WTC11 (cell line): ENCODE results near the gene ZNHIT3. TPM values are rescaled to one million over a fixed set of nuclear protein-coding genes. Genes with fewer than 3 reads are reported as not detected.

Experiments
- AFF4 ChIP-seq: sonication (generic); formaldehyde crosslinking; IDR thresholded peaks from 2 replicates; pipeline ENCODE4 v1.8.1; 2023; ENCODE audit warnings: mild to moderate bottlenecking, missing genetic modification reagents, borderline replicate concordance
- ATF3 ChIP-seq: sonication (generic); formaldehyde crosslinking; conservative IDR thresholded peaks from 2 replicates; pipeline ENCODE4 v1.8.1; 2022; ENCODE audit warnings: mild to moderate bottlenecking, missing genetic modification reagents
- CREB1 ChIP-seq: sonication (generic); formaldehyde crosslinking; IDR thresholded peaks from 2 replicates; pipeline ENCODE4 v1.8.0; 2023; ENCODE audit warnings: mild to moderate bottlenecking, missing genetic modification reagents
- CREM ChIP-seq: sonication (generic); formaldehyde crosslinking; IDR thresholded peaks from 2 replicates; pipeline ENCODE4 v1.8.1; 2022; ENCODE audit warnings: mild to moderate bottlenecking, missing genetic modification reagents, moderate library complexity
- E2F1 ChIP-seq: sonication (generic); formaldehyde crosslinking; IDR thresholded peaks from 2 replicates; pipeline ENCODE4 v1.8.0; 2022; ENCODE audit warnings: mild to moderate bottlenecking, missing genetic modification reagents
- FOXK1 ChIP-seq: sonication (generic); formaldehyde crosslinking; IDR thresholded peaks from 2 replicates; pipeline ENCODE4 v1.8.0; 2022; ENCODE audit warnings: mild to moderate bottlenecking, moderate library complexity, missing genetic modification reagents
- FOXP1 ChIP-seq: sonication (generic); formaldehyde crosslinking; IDR thresholded peaks from 2 replicates; pipeline ENCODE4 v1.8.0; 2022; ENCODE audit warnings: missing genetic modification reagents, mild to moderate bottlenecking, moderate library complexity, borderline replicate concordance
- GRHL2 ChIP-seq: fragments of 250-450 bp; sonication (Bioruptor Pico); IDR thresholded peaks from 2 replicates; pipeline ENCODE4 v1.8.0; 2022; ENCODE audit warnings: mild to moderate bottlenecking, moderate library complexity; ENCODE audit not compliant: insufficient replicate concordance, severe bottlenecking
- IRF2 ChIP-seq: sonication (generic); formaldehyde crosslinking; IDR thresholded peaks from 2 replicates; pipeline ENCODE4 v1.8.0; 2022; ENCODE audit warnings: low read depth, missing genetic modification reagents, borderline replicate concordance
- KAT7 ChIP-seq: sonication (generic); formaldehyde crosslinking; IDR thresholded peaks from 2 replicates; pipeline ENCODE4 v1.8.1; 2023; ENCODE audit warnings: missing genetic modification reagents, mild to moderate bottlenecking, borderline replicate concordance
- NFATC4 ChIP-seq: fragments of 250-450 bp; sonication (Bioruptor Pico); IDR thresholded peaks from 2 replicates; pipeline ENCODE4 v1.9.0; 2021; ENCODE audit warnings: mild to moderate bottlenecking
- NFYB ChIP-seq: sonication (generic); formaldehyde crosslinking; conservative IDR thresholded peaks from 2 replicates; pipeline ENCODE4 v1.8.0; 2022; ENCODE audit warnings: low read depth, missing genetic modification reagents
- RORB ChIP-seq: fragments of 250-450 bp; sonication (Bioruptor Pico); IDR thresholded peaks from 2 replicates; pipeline ENCODE4 v1.9.0; 2021; ENCODE audit warnings: mild to moderate bottlenecking
- SMAD3 ChIP-seq: sonication (generic); formaldehyde crosslinking; IDR thresholded peaks from 2 replicates; pipeline ENCODE4 v1.8.0; 2022; ENCODE audit warnings: missing genetic modification reagents, mild to moderate bottlenecking, borderline replicate concordance
- TCF7 ChIP-seq: sonication (generic); formaldehyde crosslinking; IDR thresholded peaks from 2 replicates; pipeline ENCODE4 v1.8.0; 2022; ENCODE audit warnings: mild to moderate bottlenecking, low read depth, missing genetic modification reagents, moderate library complexity
- ZBTB43 ChIP-seq: sonication (generic); formaldehyde crosslinking; IDR thresholded peaks from 2 replicates; pipeline ENCODE4 v1.8.1; 2023; ENCODE audit warnings: mild to moderate bottlenecking, missing genetic modification reagents
- ZNF138 ChIP-seq: sonication (generic); formaldehyde crosslinking; conservative IDR thresholded peaks from 2 replicates; pipeline ENCODE4 v1.8.1; 2022; ENCODE audit warnings: mild to moderate bottlenecking, moderate library complexity, missing genetic modification reagents
- ZNF232 ChIP-seq: sonication (generic); formaldehyde crosslinking; IDR thresholded peaks from 2 replicates; pipeline ENCODE4 v1.8.0; 2022; ENCODE audit warnings: mild to moderate bottlenecking, missing genetic modification reagents
- ZNF281 ChIP-seq: sonication (generic); formaldehyde crosslinking; IDR thresholded peaks from 2 replicates; pipeline ENCODE4 v1.8.0; 2023; ENCODE audit warnings: mild to moderate bottlenecking, missing genetic modification reagents
- ZNF396 ChIP-seq: fragments of 250-450 bp; sonication (Bioruptor Pico); IDR thresholded peaks from 2 replicates; pipeline ENCODE4 v1.8.0; 2021; ENCODE audit warnings: mild to moderate bottlenecking, moderate library complexity, borderline replicate concordance
- total RNA-seq: library from RNA; stranded (reverse); gene quantifications from 3 replicates; pipeline ENCODE4 v1.2.3, GENCODE V29; 2021
- TF ChIP-seq, protein P1 (sequence below): fragments of 200-600 bp; IDR thresholded peaks from 2 replicates; pipeline ENCODE4 v1.8.0; 2022; ENCODE audit warnings: antibody characterized with exemption
- TF ChIP-seq, protein P2 (sequence below): fragments of 250-450 bp; sonication (Bioruptor Pico); IDR thresholded peaks from 2 replicates; pipeline ENCODE4 v1.8.0; 2021; ENCODE audit warnings: mild to moderate bottlenecking

Gene ZNHIT3
- total RNA-seq, 1 experiment from 2014 or later, result 47.0 TPM

- peak; percentile 97; the same call in 1 of the 2 replicates for TF ChIP-seq AFF4
- TF ChIP-seq SMAD3 (CRISPR knock-in tag), result peak; percentile 99
- TF ChIP-seq ATF3 (CRISPR knock-in tag), result peak; percentile 97
- no peak for TF ChIP-seq NFATC4 (CRISPR knock-in tag)
- no peak for TF ChIP-seq GRHL2 (CRISPR knock-in tag)
- peak; percentile 74 for TF ChIP-seq NFYB (CRISPR knock-in tag)
- peak; percentile 100 for TF ChIP-seq FOXP1 (CRISPR knock-in tag)
- TF ChIP-seq, protein P1, sequence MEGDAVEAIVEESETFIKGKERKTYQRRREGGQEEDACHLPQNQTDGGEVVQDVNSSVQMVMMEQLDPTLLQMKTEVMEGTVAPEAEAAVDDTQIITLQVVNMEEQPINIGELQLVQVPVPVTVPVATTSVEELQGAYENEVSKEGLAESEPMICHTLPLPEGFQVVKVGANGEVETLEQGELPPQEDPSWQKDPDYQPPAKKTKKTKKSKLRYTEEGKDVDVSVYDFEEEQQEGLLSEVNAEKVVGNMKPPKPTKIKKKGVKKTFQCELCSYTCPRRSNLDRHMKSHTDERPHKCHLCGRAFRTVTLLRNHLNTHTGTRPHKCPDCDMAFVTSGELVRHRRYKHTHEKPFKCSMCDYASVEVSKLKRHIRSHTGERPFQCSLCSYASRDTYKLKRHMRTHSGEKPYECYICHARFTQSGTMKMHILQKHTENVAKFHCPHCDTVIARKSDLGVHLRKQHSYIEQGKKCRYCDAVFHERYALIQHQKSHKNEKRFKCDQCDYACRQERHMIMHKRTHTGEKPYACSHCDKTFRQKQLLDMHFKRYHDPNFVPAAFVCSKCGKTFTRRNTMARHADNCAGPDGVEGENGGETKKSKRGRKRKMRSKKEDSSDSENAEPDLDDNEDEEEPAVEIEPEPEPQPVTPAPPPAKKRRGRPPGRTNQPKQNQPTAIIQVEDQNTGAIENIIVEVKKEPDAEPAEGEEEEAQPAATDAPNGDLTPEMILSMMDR, result peak; percentile 78
- no peak for TF ChIP-seq ZNF396 (CRISPR knock-in tag)
- peak; percentile 99 for TF ChIP-seq CREB1 (CRISPR knock-in tag)
- TF ChIP-seq ZNF138 (CRISPR knock-in tag), result peak; percentile 100
- TF ChIP-seq ZNF281 (CRISPR knock-in tag), result peak; percentile 95
- peak; percentile 100 for TF ChIP-seq ZBTB43
- peak; percentile 96 for TF ChIP-seq IRF2
- TF ChIP-seq RORB (CRISPR knock-in tag), result no peak
- TF ChIP-seq ZNF232 (CRISPR knock-in tag), result peak; percentile 99
- TF ChIP-seq E2F1, result peak; percentile 99
- TF ChIP-seq CREM (CRISPR knock-in tag), result peak; percentile 94
- peak; percentile 99 for TF ChIP-seq FOXK1 (CRISPR knock-in tag)
- peak; percentile 98 for TF ChIP-seq TCF7 (CRISPR knock-in tag)
- TF ChIP-seq, protein P2, sequence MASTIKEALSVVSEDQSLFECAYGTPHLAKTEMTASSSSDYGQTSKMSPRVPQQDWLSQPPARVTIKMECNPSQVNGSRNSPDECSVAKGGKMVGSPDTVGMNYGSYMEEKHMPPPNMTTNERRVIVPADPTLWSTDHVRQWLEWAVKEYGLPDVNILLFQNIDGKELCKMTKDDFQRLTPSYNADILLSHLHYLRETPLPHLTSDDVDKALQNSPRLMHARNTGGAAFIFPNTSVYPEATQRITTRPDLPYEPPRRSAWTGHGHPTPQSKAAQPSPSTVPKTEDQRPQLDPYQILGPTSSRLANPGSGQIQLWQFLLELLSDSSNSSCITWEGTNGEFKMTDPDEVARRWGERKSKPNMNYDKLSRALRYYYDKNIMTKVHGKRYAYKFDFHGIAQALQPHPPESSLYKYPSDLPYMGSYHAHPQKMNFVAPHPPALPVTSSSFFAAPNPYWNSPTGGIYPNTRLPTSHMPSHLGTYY (CRISPR knock-in tag), result no peak
- TF ChIP-seq KAT7, result peak; percentile 99
These were observed 3.6 kb upstream of the ZNHIT3 start (continued) for GRCh38 chr17:36482611-36483504.
